Retina (tissue), 1 donor: ENCODE measurements around the gene ZNF605.
"Not testable (repeated sequence)": the region's sequence is repeated elsewhere in the genome, so short reads cannot be mapped to it uniquely, and the experiment has no call there.

Source experiments
- DNase-seq: peaks from one replicate; pipeline ENCODE4 v3.0.0-alpha.2; 2016

ZNF605 gene

DNA sequence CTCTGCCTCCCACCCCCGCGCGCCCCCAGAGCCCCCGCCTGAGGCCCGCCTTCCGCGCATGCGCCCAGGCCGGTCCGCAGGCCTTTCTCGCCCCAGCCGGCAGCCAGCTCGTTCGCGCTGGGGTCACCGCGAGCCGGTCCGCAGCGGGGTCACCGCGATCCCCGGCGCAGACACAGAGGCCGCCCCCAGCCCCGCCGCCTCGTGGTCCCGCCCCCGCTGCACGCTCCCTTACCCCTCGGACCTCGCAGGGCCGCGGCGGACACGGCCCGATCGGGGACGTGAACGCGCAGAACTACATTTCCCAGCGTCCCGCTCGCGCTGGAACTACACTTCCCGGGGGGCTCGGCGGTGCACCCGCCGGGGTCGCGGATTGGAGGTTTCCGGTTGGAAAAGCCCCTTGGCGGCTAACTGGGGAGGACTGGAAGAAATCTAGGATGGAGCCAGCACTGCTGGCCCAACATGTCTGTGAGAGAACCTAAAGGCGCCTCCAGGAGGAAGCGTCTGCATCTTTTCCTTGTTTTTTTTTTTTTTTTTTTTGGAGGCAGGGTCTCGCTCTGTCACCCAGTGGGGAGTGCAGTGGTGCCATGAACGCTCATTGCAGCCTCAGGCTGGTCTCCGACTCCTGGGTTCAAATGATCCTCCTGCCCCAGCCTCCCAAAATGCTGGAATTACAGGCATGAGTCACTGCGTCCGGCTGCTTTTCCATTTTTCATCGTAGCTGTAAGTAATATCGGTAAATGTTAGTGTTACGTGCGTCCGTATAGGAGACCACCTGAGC, at the start of gene ZNF605:
ZNF605 (minus strand) TSS at position 296 of the 778 bp plus-strand sequence. CDS start 10,671 bp downstream, outside the sequence.
- peak; percentile 91 for DNase-seq

DNA sequence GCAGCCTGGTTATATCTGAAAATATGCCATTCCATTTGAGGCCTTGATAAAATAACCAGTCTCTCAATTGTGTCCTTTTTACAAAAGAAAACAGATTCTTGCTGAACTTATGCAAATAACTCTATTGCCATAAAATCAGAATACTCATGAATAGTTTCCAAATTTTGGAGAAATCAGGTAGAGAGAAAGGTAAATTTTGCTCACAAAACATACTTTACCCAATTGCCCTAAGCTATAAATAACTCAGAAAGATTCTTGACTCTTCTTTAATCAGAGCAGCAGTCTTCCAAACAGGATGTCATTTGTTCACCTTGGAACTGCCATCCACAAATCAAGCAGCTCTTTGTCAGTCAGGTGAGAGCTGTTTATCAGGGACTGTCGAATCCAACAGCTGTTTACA, 42.6 kb upstream of the ZNF605 start:
- DNase-seq = no peak

DNA sequence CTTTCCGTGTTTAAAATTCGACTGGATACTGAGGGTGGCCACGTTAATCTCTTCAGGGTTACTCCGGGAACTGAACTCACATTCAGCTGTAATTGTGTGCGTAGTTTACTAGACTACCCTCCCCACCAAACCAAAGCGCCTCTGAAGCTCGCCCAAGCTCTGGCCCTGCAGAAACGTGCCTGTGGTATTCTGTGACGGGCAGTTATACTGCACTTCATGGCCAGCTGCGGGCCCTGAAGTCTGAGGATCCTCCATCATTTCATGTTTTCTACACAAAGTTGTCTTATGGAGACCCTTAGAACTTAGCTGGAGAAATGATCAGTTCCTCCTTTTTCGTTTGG, 30.7 kb upstream of the ZNF605 start:
- no peak for DNase-seq

DNA sequence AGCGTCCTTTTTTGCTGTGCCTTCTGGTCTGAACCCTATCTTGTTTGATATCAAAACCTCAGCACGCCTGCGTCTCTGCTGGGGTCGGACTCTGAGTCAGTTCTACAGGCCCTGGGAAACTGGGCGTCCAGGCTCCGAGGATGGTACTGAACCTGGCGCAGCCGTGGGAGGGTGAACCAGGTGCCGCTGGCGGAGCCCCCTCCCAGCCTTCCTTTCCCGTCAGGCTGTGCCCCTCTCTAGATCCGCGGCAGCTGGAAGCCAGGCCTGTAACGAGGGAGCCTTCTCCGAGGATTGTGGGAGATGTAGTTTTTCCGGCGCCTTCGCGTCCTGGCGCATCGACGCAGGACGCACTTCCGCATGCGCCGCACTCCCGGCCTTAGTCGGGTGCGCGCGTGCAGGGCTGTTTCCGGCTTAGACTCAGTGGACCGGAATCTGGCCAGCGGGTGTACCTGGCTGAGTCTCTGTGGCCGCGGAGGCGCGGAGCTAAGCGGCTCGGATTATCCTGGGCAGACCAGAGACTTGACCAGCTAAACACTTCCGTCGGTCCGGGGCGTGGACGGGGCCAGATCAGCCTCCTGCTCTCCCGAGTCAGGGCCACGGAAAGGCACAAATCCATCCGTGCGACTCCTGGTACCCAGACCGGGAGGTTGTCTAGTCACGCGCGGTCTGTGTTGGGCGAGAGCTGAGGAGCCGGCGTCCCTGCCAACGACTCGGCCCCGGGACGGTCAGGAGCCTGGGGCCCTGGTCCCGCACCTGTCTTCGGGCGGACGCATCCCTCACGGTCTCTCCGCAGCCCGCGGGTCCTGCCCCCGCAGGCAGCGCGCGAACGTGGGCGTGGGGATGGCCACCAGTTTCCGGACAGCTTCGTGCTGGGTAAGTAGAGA, 30.1 kb upstream of the ZNF605 start, which contains the start of gene ZNF26:
ZNF26 (plus strand) TSS at position 367 of the 884 bp plus-strand sequence; CDS start at position 841, 474 bp downstream.
- peak; percentile 99 for DNase-seq

DNA sequence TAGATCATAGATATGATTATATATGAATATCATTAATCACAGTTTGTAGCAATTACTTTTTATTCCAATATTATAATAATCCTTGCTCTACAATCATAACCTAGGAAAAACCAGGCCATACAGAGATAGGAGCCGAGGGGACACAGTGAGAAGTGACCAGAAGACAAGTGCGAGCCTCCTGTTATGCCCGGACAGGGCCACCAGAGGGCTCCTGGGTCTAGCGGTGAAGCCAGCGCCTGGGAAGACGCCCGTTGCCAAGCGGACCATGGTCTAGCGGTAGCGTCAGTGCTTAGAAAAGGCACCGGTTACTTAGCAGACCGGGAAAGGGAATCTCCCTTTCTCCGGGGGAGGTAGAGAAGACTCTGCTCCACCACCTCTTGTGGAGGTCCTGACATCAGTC, 20.8 kb upstream of the ZNF605 start:
- DNase-seq = not testable (repeated sequence)

DNA sequence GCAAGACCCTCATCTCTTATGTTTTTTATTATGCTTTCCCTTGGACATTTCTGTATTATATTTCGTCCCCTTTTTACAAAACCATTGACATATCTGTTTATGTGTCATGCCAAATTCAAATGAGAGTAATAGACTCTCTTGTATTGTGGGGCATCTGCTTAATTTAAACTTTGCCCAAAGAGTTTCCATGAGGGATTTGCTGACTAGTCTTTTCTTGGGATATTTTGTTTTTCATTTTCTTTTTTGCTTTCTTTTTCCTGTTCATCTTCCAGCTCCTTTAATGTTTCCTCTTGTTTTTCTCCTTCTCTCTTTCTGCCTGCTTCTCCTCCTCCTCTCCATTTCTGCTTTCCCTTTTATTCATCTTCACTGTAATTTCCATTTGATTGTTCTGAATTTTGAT, 16.3 kb upstream of the ZNF605 start:
- DNase-seq = no peak

DNA sequence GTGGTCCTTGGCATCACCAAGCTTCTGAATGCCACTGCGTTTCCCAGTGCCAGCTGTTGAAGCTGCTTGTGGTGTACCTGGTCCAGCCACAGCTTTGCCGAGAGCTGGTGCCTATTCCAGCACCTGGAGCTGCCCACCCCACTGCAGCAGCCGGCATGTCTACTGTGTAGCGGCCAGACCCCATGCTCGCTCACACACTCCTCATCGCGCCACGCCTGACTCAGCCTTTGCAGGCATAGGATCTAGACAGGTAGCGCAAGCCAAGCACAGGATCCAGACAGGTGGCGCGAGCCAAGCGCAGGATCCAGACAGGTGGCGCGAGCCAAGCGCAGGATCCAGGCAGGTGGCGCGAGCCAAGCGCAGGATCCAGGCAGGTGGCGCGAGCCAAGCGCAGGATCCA, 11.6 kb upstream of the ZNF605 start:
- DNase-seq = no peak

DNA sequence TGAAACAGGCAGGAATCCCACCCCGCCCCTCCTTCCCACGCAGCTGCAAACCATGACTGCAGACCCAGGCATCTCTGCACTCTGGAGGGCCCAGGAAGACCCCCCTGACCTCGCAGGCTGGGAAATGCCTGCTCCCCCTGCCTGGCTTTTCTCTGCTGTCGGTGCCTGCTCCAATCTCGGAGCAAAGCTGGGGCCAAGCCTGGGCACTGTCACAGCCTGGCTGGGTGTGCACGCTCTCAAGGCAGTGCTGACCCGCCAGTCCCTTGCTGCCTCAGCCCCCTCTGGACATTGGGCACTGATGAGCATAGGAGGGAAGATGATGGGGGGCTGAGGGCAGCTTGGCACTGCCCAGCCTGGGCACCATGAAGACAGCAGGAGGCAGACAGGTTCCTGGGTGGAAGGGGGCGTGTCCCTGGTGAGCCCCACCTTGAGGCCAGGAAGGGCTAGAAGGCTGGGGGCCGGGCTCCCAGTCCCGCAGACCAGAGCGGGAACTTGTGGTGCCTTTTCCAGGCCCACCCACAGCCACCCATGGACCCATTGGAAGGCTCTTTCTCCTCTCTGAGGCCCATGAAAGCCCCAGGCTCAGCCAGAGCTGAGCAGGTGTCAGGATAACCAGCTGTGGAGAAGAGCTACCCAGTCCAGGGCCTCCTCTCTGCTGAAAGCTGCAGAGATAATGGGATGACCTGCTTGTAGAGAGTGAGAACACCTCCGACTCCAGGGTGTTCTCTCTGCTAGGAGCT, 10.7 kb upstream of the ZNF605 start:
- DNase-seq = no peak

DNA sequence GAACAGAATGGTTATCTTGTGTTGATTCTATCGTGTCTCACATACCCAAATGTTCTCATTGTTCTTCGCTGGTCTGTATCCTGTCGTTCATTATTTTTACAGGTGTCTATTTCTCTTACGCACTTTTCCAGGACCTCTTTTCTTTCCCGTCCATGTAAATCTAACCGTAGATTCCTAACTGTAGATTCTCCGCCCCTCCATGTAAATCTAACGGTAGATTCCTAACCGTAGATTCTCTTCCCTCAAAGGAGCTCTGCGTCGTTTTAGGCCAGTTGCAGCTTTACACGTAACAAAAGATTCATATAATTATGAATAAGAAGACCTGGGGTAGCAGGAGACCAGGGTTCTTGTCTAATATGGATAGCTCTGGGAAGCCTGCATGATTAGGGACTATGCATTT, 9.7 kb upstream of the ZNF605 start:
- no peak for DNase-seq

DNA sequence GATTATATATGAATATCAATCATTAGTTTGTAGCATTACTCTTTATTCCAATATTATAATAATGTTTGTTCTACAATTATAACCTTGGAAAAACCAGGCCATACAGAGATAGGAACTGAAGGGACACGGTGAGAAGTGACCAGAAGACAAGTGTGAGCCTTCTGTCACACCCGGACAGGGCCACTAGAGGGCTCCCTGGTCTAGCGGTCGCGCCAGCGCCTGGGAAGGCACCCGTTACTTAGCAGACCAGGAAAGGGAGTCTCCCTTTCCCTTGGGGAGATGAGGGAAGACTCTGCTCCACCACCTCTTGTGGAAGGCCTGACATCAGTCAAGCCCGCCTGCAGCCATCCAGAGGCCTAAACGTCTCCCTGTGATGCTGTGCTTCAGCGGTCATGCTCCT, 7.8 kb upstream of the ZNF605 start:
- DNase-seq = not testable (repeated sequence)

DNA sequence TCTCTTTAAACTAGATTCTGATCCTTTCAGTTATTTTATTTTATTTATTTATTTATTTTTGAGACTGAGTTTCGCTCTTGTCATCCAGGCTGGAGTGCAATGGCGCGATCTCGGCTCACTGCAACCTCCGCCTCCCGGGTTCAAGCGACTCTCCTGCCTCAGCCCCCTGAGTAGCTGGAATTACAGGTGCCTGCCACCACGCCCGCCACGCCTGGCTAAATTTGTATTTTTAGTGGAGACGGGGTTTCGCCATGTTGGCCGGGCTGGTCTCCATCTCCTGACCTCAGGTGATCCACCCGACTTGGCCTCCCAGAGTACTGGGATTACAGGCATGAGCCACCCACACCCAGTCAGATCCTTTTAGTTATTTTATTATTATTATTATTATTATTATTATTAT, 5.7 kb upstream of the ZNF605 start:
- DNase-seq = not testable (repeated sequence)

DNA sequence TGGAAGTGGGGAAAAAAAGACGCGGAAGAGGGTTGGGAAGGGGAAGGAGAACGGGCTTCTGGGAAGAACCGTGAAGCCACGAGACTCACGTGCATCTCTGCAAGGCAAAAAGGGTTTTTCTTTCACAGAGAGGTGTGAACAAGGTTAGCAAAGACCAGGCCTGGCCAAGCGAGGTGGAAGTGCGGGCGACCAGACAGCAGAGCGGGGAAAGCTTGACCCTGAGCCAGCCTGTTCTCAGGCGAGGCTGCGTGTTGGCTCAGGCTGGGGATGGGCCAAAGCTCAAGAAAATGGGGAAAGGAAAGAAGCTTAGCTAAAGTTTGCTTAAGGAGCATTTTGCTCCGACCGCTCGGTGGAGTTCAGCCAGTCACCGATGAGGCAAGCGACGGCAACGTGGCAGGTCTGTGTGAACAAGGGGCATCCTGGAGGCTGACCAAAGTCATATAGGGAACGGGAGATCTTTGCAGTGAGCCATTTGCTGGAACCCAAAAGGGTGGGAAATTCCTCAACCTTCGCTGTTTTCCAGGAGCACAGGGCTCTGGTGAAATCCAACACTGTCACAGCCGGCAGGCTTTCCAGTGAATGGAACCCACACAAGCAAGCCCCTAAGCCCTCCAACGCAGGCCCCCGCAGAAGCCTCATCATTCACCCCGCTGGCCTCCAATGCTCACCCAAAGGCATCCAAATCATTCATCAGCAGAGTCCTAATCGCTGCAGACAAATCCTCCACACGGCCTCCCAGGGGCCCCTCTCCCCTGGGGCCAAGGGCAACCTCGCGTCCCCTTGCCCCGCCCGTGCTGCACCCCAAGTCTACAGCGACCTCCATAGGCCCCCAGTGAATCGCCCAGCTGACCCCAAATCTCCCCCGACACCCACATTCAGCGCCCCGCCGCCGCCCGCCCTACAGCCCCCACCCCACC, 754 bp downstream of the ZNF605 start:
- DNase-seq = peak; percentile 81

DNA sequence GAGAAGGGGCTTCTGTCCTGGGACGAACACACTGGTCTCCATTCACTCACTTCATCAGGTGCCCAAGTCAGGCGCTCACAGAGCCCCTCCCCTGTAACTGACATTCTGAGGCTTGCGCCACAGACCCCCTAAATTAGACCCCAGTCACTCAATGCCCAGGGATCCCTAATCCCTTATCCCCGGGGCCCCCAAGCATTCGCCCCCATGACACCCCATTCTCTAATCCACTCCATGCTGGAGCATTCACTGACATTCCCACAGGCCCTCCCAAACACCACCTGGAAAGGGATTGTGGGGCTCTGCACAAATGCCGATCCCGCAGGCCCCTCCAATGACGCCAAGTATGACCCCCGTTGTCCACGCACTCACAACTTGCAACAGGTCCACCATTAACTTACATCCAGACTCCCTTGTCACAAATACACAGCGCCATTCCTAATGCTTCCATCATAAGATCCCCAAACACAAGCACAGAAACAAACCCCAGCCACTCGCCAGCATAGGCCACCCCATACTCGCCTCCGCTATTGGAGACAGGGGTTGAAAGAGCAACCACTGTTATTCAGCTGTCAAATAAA, 1.5 kb downstream of the ZNF605 start:
- DNase-seq = no peak

DNA sequence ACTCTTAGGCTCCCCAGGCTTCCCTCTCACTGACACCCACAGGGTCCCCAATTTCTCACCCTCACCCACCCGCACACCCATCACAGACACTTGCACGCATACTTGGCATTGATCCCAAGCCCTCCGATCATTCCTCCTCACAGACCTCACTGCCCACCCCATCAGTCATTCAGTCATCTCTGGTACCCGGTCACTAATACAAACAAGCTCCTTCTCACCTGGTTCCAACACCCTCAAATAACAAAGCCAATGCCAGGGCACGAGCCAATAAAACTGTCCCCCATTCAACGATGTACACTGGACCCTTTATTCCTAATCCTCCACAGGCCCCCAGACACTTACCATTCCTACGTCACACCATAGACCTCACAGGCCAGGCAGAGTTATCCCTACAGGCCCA, 2.3 kb downstream of the ZNF605 start:
- DNase-seq = no peak

DNA sequence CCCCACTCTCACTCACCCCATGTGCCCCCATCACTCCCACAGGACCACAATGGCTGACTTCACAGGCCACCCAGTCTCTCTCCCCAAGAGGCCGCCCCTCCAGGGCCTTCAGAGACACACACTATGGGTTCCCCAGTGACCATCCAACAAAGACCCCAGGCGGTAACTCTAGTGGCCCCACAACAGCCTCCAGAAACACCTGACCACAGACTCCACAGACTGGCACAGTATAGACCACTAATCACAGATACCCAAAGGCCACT, 3.0 kb downstream of the ZNF605 start:
- DNase-seq = no peak

DNA sequence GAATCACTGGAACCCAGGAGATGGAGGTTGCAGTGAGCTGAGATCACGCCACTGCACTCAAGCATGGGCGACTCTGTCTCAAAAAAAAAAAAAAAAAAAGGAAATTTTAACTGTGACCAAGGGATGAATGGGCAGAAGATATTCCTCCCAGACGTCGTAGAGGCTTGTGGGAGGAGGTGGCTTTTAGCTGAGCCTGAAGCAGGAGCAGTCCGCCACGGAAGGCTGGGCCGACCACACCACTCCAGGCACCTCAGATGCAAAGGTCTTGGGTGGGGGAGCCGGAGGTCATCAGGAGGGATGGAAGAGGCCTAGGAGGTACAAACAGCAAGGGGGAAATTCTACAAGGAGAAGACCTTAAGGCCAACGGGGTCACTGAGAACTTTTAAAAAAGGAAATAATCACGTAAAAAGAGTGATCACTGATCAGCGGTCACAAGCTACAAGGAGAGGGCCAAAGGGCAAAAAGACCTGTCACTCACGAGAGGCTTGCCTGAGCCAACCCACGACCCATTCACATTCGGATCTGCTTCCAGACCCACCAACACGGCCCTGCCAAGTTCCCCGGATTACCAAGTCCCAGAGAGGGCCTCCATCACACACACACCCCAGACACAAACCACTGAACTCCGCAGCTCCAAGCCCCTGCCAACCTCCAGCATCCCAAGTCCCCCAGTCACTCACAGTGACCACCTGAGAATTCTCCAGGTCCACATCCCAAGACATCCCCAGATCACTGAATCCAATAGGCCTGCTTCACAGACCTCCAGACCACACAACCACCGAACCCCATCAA, 3.5 kb downstream of the ZNF605 start:
- no peak for DNase-seq

DNA sequence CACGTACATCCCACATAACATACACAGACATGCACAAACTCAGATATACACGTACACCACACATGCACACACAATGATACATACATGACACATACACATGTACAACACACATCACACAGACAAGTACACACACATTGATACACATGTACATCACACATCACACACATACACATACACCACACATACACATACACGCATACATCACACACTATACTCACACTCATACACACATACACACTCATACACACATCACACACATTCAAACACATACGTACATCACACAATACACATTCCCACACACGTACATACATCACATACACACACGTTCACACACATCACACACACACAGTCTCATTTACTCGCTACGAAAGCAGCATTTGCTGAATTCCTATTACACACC, 4.5 kb downstream of the ZNF605 start:
- no peak for DNase-seq

DNA sequence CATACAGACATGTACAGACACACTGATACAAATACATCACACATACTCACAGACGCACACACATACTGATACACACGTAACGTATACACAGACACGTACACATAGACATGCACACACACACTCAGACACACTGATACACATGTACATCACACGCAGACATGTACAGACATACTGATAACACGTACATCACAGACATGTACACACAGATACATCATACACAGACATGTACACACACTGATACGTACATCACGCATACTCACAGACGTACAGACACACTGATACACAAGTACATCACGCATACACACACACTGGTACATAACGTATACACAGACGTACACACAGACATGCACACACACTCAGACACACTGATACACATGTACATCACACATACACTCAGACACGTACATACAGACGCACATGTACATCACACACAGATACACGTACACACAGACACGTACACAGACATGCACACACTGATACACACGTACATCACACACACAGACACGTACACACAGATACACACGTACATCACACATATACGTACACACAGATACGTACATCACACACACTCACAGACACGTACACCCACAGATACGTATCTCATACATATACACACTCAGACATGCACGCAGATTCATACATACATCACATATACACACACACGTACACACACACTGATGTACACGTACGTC, 5.1 kb downstream of the ZNF605 start:
- no peak for DNase-seq

DNA sequence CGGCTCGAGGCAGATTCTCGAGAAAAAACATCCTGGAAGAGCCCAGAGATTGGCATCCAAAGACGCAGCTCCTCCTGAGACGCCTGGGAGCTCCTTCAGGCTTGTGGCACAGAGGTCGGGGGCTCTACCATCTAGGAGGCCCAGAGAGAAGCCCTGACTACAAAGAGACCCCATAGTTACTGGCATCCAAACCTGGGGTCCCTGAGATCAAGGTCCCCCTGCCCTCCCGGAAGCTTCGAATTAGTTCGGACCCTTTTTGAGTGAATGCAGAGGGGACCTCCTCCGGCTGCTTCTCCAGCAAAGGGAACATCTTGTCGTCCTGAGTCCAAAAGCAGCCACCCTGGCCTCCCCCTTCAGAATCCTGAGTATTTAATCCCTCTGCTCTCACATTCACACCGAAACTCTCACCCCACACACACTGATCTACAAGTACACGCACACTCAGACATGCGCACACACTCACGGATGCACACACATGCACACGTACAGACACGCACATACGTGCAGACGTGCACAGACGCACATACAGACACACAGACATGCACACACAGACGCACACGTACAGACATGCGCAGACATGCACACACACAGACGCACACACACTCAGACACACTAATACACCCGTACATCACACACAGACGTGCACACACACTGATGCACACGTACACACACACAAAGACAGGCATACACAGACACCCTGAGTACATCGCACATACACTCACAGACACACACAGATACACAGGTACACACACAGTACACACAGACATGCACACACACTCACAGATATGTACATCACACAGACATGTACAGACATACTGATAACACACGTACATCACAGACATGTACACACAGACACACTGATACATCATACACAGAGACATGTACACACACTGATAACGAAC, 5.9 kb downstream of the ZNF605 start:
- no peak for DNase-seq
